HL-60 (cell line): Measurements from ENCODE around the gene ITGA8.

Source experiments
- DNase-seq, 2 experiments: peaks; one replicate each; pipeline ENCODE4 v3.0.0-alpha.2; 2010 to 2020; ENCODE audit warnings: low read depth in 1 of 2, low spot score in 1 of 2
- H3K27ac ChIP-seq: fragments of 250-450 bp; sonication (Bioruptor Pico); replicated peaks from 2 replicates; pipeline ENCODE4 v1.5.1; 2020; ENCODE audit warnings: mild to moderate bottlenecking, moderate library complexity
- H3K27me3 ChIP-seq: fragments of 250-450 bp; sonication (Bioruptor Pico); 2 replicates; pipeline ENCODE4 v1.5.1; 2021; ENCODE audit warnings: mild to moderate bottlenecking, moderate library complexity; ENCODE audit not compliant: insufficient read depth, poor library complexity, severe bottlenecking
- H3K4me3 ChIP-seq: replicated peaks from 2 replicates; pipeline ENCODE4 v1.5.1; 2011; ENCODE audit warnings: mild to moderate bottlenecking, control low read depth, low read length; ENCODE audit not compliant: insufficient read depth
- CTCF ChIP-seq: IDR thresholded peaks from one replicate; pipeline ENCODE4 v1.5.1; 2011; ENCODE audit warnings: low read length, control low read depth, inconsistent platforms; ENCODE audit not compliant: insufficient read depth
- GABPA ChIP-seq: IDR thresholded peaks from 2 replicates; pipeline ENCODE4 v1.6.1; 2012; ENCODE audit warnings: low read depth
- POLR2AphosphoS5 ChIP-seq: IDR thresholded peaks from 2 replicates; pipeline ENCODE4 v1.6.1; 2012; ENCODE audit warnings: low read depth
- REST ChIP-seq: IDR thresholded peaks from 2 replicates; pipeline ENCODE4 v1.6.1; 2012; ENCODE audit warnings: low read depth; ENCODE audit not compliant: insufficient replicate concordance
- SPI1 ChIP-seq: IDR thresholded peaks from 2 replicates; pipeline ENCODE4 v1.6.1; 2012; ENCODE audit warnings: low read depth, mild to moderate bottlenecking, borderline replicate concordance

The ITGA8 gene

DNA sequence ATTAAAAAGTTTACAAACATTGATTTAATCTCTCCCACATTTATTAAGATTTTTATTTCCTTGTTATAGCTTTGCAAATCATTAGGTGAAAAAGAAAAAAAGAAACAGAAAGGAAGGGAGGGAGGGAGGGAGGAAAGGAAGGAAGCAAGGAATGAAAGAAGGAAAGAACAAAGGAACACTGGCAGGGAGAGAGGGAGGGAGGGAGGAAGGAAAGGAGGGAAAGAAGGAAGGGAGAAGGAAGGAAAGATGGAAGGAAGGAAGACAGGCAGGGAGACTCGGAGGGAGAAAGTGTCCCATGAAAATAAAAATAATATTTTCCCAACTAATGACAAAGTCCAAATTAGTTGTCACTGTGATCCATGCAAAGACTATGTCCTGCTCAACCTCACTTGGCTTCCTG lies 6.3 kb upstream of the ITGA8 start:
- Histone ChIP-seq H3K27ac (no peak overlapping the region), H3K4me3 (no peak overlapping the region), H3K27me3 (no peaks in the 10 kb centered on the region)
- TF ChIP-seq CTCF (no peak), REST (no peak), POLR2AphosphoS5 (no peak), GABPA (no peak), SPI1 (no peak)
- no peak for DNase-seq

- TF ChIP-seq SPI1 (no peak), GABPA (no peak), REST (no peak), POLR2AphosphoS5 (no peak), CTCF (no peak)
- Histone ChIP-seq H3K27ac (no peak overlapping the region), H3K4me3 (no peak overlapping the region), H3K27me3 (no peaks in the 10 kb centered on the region)
- no peak for DNase-seq
Observed at GRCh38 chr10:15725603-15726002, 5.9 kb upstream of the ITGA8 start.

GRCh38 chr10:15724683-15725082 lies 5.0 kb upstream of the ITGA8 start:
- Histone ChIP-seq H3K27ac (no peak overlapping the region), H3K27me3 (no peaks in the 10 kb centered on the region), H3K4me3 (no peak overlapping the region)
- TF ChIP-seq GABPA: no peak
- no peak for TF ChIP-seq CTCF
- no peak for TF ChIP-seq SPI1
- TF ChIP-seq POLR2AphosphoS5: no peak
- TF ChIP-seq REST: no peak
- DNase-seq: no peak
